Fibroblast of pulmonary artery (primary cell): ENCODE measurements around the gene SAMD4A.

Experiments used
- DNase-seq: peaks from one replicate; pipeline ENCODE4 v3.0.0-alpha.2; 2010; ENCODE audit warnings: low read depth
- H3K4me3 ChIP-seq: replicated peaks from 2 replicates; pipeline ENCODE4 v1.5.1; 2011; ENCODE audit warnings: low read depth, mild to moderate bottlenecking, control low read depth, low read length, moderate library complexity
- TF ChIP-seq, protein P1 (sequence below): IDR thresholded peaks from 2 replicates; pipeline ENCODE4 v1.5.1; 2011; ENCODE audit warnings: mild to moderate bottlenecking, control low read depth, low read length, inconsistent platforms; ENCODE audit errors: missing control alignments

Gene SAMD4A

DNA sequence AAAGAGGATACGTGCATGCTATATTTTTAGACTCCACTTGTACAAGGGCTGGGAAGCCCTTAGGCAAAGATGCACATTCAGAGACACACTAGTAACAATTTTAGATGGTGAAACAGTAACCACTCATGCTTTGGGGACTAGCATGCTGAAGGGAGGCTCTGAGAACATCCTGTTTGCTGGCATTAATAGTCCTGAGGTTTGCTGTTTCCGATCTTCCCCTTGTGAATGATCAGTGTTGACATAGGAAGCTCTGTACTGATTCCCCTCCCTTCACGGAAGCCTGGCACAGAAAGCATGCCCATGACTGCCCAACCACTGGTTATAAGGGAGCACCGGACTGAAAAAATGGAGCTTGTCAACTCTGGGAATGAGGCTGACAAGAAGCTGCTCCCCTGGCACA lies 171.1 kb downstream of the SAMD4A start:
- TF ChIP-seq, protein P1, sequence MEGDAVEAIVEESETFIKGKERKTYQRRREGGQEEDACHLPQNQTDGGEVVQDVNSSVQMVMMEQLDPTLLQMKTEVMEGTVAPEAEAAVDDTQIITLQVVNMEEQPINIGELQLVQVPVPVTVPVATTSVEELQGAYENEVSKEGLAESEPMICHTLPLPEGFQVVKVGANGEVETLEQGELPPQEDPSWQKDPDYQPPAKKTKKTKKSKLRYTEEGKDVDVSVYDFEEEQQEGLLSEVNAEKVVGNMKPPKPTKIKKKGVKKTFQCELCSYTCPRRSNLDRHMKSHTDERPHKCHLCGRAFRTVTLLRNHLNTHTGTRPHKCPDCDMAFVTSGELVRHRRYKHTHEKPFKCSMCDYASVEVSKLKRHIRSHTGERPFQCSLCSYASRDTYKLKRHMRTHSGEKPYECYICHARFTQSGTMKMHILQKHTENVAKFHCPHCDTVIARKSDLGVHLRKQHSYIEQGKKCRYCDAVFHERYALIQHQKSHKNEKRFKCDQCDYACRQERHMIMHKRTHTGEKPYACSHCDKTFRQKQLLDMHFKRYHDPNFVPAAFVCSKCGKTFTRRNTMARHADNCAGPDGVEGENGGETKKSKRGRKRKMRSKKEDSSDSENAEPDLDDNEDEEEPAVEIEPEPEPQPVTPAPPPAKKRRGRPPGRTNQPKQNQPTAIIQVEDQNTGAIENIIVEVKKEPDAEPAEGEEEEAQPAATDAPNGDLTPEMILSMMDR, result no peak
- peak; percentile 14 for DNase-seq
- no peak overlapping the region for H3K4me3 ChIP-seq

DNA sequence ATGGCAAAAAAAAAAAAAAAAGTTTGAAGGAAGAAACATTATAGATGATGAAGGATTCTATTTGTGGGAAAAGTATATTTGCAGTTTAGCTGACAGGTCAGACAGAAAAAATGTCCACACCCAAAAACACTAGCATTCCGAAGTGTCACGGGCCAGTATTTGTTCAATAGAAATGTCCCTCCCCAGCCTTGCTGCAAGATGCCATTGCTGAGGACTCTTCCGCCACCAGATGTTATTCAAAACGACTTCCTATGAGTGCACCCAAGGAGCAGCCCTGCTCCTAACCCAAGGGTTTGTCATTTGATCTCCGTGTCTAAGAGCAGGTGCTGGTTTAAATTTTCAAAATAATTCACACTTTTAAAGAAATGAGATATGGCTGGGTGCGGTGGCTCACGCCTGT lies 172.6 kb downstream of the SAMD4A start:
- no peak overlapping the region for H3K4me3 ChIP-seq
- no peak for DNase-seq
- TF ChIP-seq, protein P1, result no peak

DNA sequence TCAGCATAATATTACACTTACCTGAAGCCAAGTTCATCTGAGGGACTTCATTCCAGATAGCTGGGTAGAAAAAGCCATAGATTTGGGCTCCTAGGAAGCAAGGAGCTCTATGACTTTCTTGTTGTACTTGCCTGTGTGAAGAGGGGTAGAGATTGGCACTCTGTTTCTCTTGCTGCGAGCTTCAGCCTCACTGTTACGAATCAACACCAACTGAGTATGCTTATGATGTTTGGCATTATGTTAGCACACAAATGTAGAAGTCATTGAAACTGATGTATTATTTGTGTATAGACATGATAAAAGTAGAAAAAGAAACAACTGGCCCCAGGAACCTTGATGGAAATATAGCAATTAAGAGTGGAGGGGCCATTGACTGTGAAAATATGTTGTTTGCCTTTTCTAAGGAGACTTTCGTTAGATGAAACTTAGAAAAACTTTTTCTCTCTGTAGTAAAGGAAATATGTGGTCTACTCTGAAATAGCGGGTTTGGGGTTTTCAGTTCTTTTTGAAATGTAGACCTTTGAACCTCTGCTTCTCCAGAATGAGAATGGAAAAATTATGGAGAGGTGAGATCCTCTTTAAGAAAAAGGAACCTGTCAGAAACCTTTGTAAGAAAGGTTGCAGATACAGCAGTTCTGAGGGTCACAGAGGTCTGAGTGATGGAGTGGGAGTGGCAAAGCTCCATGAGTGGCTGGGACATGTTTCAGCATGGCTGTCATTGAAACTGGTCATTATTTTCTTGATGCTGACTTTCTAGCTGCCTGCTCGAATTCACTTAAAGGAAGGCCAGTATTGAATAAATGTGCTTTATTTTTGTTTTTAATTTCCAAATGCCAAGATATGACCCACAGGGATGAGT lies 175.8 kb downstream of the SAMD4A start:
- no peak for DNase-seq
- TF ChIP-seq, protein P1, result no peak
- no peak overlapping the region for H3K4me3 ChIP-seq

DNA sequence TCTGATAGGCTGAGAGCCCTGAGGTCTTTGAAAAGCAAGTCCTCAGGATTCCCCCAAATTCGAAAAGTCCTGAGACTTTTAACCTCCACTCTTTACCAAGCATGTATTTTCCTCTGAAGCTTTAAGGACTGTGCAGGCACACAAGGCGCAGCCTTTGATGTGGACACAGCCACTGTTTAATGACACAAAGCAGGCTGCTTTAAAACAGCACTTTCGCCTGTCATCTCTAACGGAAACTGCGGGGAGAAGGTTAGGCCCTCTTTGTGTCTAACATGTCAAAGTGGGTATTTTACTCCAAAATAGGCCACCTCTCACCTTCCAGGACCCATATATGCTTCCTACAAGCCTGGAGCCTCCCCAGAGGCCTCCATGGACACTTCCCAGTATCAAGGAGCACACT lies 176.5 kb downstream of the SAMD4A start:
- TF ChIP-seq, protein P1, result no peak
- no peak for DNase-seq
- no peak overlapping the region for H3K4me3 ChIP-seq

DNA sequence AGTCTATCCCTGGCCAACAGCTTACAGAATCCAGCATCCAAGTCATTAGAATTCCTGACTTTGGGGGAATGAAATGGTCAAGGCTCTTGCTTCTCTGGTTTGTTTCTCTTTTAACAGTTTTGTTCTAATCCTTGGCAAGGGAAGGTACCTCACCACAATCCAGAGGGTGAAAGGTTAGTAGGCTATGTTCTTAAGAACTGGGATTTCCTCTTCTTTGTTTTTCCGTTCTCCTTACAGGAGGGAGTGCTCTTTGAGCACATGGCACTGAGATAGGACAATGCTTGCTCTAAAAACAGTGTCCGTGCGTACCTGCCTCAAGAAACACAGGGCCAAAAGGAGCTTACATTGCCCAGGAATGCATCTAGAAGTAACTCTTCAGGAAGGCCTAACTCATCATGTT lies 179.1 kb downstream of the SAMD4A start:
- DNase-seq, result no peak
- TF ChIP-seq, protein P1, result no peak
- no peak overlapping the region for H3K4me3 ChIP-seq

DNA sequence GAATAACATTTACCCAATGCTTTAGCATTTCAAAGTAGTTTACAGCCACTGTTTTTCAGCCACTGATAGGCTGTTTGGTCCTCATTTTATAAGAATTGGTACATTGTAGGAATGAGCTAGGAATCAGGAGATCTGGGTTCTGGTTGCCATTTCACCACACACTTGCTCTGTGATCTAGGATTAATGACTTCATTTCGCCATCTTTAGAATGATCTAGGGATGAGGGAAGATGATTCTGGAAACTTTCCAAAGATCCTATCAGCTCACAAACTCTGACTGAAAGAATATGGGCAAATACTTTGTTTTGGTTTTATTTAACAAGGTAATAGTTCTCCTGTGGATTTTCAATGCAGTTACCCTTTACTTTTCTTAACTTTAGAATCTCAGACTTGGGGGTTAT lies 180.7 kb downstream of the SAMD4A start:
- TF ChIP-seq, protein P1, result no peak

DNA sequence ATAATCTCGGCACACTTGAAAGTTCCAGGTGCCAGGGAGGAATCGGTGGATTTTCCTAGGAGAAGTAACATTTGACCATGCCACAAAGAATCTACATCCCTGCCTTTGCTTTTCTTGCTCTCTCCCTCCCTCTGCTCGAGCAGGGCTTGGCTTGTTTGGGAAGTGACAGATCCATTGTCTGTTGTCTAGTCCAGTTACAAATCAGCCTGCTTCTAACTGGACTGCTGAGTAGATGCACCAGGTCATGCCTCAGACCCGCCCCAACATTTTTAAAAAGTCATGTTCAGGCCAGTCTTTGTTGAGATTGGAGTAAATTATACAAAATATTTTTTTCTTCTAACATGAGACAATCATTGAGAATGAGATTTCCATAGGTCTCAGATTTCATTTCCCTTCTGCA lies 182.3 kb downstream of the SAMD4A start:
- no peak for DNase-seq
- TF ChIP-seq, protein P1, result no peak
- H3K4me3 ChIP-seq, result no peak overlapping the region

More for the DNA sequence above, 180.7 kb downstream of the SAMD4A start:
- H3K4me3 ChIP-seq, result no peak overlapping the region
- DNase-seq, result no peak
